GM19455 (cell line): ENCODE data around the gene CAMTA2.
"Not testable (repeated sequence)": the region's sequence is repeated elsewhere in the genome, so short reads cannot be mapped to it uniquely, and the experiment has no call there.

ENCODE experiments used
- ATAC-seq: cut with Tn5 transposase; IDR thresholded peaks from one replicate; pipeline ENCODE4 v1.9.1; 2021; ENCODE audit not compliant: unreplicated experiment

Gene CAMTA2

DNA sequence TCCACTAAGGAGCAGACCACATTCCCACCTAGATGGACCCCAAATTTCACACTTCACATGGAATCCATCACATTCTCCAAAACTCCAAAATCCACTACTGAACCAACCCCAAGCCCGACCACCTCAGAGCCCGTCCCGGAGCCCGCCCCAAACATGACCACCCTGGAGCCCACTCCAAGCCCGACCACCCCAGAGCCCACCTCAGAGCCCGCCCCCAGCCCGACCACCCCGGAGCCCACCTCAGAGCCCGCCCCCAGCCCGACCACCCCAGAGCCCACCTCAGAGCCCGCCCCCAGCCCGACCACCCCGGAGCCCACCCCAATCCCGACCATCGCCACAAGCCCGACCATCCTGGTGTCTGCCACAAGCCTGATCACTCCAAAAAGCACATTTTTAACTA is 53.8 kb downstream of the CAMTA2 start:
- ATAC-seq, result no peak

DNA sequence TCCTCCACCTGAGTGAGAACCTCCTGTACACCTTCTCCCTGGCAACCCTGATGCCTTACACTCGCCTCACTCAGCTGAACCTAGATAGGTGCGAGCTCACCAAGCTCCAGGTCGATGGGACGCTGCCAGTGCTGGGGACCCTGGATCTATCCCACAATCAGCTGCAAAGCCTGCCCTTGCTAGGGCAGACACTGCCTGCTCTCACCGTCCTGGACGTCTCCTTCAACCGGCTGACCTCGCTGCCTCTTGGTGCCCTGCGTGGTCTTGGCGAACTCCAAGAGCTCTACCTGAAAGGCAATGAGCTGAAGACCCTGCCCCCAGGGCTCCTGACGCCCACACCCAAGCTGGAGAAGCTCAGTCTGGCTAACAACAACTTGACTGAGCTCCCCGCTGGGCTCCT is 54.7 kb downstream of the CAMTA2 start:
- ATAC-seq, result no peak

DNA sequence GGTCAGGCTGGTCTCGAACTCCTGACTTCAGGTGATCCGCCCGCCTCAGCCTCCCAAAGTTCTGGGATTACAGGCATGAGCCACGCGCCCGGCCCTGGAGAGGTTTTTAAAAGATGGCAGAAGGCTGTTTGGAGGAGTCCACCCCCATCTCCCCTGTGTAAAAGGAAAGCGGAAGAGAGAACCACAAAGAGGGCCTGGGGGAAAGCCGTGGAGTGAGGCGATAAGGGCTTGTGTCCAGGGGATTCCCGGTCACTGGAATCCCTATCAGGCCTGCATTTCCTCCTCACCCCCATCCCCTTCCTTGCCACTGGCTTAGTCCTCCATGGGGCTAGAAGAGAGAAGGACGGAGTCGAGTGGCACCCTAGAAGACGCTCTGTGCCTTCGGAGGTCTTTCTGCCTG is 55.5 kb downstream of the CAMTA2 start, which contains the start of gene GP1BA:
TSS of gene GP1BA (plus strand) at position 315 of the 400 bp plus-strand sequence. CDS start 328 bp downstream, outside the sequence.
- ATAC-seq, result no peak

DNA sequence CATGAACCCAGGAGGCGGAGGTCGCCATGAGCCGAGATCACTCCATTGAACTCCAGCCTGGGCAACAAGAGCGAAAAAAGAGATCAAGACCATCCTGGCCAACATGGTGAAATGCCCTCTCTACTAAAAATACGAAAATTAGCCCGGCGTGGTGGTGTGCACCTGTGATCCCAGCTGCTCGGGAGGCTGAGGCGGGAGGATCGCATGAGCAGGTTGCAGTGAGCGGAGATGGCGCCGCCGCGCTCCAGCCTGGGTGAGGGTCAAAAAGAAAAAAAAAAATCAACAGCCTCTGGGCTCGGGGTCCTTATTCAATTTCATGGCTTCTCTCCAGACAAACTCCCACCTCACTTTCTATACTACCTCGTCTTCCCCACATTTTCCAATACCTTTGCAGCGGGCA is 58.6 kb downstream of the CAMTA2 start:
- ATAC-seq, result no peak

DNA sequence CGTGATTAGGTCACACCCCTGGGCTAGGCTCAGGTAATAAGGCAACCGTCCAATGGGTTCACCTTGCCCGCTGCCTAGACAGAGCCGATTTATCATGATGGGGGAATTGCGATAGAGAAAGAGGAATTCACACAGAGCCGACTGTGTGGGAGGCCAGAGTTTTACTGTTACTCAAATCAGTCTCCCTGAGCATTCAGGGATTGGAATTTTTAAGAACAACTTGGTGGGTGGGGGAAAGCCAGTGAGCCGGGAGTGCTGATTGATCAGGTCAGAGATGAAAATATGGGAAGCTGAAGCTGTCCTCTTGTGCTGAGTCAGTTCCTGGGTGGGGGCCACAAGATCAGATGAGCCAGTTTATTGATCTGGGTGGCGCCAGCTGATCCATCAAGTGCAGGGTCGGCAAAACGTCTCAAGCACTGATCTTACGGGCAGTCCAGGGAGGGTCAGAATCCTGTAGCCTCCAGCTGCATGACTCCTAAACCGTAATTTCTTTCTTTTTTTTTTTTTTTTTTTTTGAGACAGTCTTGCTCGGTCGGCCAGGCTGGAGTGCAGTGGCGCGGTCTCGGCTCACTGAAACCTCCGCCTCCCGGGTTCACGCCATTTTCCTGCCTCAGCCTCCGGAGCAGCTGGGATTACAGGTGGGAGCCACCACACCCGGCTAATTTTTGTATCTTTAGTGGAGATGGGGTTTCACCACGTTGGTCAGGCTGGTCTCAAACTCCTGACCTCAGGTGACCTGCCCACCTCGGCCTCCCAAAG is 60.7 kb downstream of the CAMTA2 start:
- ATAC-seq, result not testable (repeated sequence)

DNA sequence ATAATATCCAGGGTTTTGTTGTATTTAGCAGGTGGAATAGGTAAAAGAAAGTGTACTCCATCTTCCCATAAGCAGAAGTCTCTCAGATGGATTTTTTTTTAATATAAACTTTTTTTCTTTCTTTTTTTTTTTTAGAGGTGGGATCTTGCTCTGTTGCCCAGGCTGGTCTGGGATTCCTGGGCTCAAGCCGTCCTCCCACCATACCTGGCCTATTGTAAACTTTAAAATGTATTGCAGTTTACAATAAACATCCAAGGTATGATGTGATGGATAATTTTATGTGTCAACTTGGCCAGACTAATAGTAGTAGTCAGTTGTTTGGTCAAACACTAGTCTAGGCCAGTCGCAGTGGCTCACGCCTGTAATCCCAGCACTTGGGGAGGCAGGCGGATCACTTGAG is 66.2 kb downstream of the CAMTA2 start:
- no peak for ATAC-seq

DNA sequence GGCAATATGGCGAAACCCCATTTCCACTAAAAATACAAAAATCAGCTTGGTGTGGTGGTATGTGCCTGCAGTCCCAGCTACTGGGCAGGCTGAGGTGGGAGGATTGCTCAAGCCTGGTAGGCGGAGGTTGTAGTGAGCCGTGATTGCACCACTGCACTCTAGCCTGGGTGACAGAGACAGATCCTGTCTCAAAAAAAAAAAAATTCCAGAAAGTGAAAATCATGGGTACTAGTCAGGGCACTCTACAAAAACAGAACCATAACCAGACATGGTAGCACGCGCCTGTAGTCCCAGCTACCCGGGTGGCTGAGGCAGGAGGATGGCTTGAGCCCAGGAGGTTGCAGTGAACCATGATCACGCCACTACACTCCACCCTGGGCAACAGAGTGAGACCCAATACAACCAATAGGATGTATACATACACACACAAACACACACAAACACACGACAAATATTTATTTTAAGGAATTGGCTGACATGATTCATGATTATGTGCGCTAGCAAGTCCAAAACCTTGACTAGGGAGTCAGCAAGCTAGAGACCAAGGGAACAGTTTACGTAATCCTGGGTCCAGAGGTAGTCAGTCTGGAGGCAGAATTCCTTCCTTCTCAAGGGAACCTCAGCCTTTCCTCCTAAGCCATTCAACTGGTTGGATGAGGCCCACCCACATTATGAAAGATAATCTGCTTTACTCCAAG is 67.0 kb downstream of the CAMTA2 start:
- ATAC-seq, result no peak

DNA sequence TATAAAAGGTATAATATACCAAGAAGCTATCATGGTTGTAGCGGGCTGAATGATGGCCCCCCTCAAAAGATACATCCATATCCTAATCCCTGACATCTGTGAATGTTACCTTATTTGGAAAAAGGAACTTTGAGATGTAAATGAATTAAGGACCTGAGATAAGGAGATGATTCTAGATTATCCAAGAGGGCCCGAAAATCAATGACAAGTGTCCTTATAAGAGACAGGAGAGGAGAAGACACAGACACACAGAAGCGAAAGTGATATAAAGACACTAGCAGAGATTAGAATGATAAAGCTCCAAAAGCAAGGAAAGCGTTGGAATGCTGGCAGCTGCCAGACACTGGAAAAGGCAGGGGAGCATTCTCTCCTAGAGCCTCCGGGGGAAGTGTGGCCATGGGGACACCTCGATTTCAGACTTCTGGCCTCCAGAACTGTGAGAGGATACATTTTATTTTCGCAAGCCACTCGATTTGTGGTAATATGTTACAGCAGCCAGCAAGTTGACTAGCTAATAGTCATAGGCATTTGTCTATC is 67.9 kb downstream of the CAMTA2 start:
- ATAC-seq, result no peak
